HTERT RPE-1 (cell line): ENCODE data around the gene C6orf62.
"Not testable (repeated sequence)": the region's sequence is repeated elsewhere in the genome, so short reads cannot be mapped to it uniquely, and the experiment has no call there.

Experiments
- in situ Hi-C: fragments of 300-500 bp; cut with MboI; formaldehyde crosslinking; loops from 4 replicates; pipeline ENCODE4 v1.14.3; 2020; ENCODE audit warnings: low sequenced_read_pairs

C6orf62 gene

DNA sequence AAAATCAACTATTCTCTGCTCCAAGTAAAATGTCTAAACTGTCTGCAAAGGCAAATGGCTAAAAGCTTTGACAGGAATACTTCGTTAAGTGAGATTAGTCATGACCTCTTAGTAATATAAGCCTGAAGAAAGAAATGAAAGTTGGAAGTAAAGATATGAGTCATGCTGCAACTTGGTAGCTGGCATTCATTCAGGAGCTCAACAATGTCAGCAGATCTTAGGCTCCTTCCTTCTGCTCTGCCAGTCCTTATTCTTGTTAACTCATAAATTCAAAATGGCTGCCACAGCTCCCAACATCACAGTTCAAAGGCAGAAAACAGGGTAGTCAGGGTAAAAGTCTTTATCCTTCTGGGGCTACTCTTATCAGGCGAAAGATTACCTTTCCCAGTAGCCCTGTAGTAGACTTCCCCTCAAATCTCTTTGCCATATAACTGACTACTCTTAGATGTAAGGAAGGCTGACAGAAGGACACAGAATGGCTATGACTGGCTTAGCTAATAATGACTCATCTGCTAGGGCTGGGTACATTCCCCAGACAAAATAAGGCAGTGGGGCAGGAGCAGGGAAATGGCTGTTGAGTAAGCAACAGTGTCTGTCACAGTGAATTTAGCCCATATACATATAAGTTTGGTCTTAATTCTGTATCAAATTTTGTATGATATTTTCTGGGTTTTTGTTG is 24.4 kb upstream of the C6orf62 start:
- in situ Hi-C loops = no loop called here

DNA sequence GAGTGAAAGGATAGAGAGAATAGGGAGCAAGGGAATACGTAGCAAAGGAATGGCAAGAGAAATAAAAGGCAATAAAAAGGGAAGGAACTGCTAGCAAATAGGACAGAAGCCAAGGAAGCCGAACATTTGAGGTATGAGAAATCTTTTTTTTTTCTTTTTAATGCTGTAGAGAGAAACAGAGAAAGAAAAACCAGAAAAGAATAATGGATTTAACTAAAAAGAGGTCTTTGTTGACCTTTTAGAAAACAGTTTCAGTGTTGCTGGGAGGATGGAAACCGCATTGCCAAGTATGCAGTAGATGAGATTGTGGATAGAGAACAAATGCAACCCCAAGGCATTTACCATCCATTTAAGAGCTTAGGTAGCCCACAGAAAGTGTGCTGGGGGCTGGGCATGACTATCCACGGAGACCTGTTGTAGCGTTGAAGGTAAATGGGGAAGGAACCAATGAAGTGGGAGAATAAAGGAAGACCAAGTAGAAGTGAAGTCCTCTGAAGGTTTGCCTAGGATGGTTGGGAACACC is 23.3 kb upstream of the C6orf62 start:
- in situ Hi-C loops = no loop called here

DNA sequence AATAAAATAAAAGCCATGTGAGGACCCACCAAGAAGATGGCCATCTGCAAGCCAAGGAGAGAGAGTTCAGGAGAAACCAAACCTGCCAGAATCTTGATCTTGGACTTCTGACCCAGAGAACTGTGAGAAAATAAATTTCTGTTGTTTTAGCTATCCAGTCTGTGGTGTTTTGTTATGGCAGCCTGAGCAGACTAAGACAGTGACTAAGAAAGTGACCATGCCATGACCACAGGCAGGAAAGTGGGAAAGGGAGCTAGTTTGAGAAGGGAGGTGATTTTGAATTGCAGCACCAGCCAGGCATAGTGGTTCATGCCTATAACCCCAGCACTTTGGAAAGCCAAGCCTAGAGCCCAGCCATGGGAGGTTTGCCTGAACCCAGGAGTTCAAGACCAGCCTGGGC is 21.9 kb upstream of the C6orf62 start:
- in situ Hi-C loops = no loop called here

DNA sequence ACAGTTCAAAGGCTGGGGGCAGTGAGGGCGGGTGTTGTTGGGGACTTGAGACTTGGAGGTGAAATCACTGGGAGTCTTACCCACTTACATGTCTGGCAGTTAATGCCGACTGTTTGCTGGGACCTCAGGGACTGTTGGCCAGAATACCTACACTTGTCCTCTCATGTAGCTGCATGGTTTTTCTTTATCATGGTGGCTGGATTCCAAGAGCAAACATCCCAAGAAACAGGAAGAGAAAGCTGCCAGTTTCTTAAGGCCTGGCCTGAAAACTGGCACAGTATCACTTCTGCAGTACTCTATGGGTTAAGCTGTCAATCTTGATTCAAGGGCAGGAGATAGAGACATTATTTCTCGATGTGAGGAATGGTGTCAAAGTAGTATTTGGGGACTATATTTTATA is 19.8 kb upstream of the C6orf62 start:
- in situ Hi-C loops = no loop called here

DNA sequence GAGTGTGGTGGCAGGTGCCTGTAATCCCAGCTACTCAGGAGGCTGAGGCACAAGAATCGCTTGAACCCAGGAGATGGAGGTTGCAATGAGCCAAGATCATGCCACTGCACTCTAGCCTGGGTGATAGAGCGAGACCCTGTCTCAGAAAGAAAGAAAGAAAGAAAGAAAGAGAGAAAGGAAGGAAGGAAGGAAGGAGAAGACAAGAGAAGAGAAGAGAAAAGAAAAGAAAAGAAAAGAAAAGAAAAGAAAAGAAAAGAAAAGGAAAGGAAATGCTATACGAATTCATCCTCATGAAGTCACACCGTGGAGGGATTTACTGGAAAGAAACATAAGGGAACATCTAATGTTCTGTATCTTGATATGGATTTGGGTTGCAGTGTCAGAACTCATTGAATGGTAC is 15.8 kb upstream of the C6orf62 start:
- in situ Hi-C loops = not testable (repeated sequence)

DNA sequence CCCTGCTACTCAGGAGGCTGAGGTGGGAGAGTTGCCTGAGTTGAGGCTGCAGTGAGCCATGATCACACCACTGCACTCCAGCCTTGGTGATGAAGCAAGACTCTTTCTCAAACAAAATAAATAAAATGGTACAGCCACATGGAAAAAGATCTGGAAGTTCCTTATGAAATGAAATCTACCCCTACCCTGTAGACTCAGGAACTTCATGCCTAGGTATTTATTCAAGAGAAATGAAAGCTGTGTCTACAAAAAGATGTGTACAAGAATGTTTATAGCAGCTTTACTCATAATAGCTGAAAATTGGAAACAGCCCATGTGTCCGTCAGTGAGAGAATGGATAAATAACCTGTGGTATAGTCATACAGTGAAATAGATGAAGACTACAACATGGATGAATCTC is 15.2 kb upstream of the C6orf62 start:
- in situ Hi-C loops = no loop called here

DNA sequence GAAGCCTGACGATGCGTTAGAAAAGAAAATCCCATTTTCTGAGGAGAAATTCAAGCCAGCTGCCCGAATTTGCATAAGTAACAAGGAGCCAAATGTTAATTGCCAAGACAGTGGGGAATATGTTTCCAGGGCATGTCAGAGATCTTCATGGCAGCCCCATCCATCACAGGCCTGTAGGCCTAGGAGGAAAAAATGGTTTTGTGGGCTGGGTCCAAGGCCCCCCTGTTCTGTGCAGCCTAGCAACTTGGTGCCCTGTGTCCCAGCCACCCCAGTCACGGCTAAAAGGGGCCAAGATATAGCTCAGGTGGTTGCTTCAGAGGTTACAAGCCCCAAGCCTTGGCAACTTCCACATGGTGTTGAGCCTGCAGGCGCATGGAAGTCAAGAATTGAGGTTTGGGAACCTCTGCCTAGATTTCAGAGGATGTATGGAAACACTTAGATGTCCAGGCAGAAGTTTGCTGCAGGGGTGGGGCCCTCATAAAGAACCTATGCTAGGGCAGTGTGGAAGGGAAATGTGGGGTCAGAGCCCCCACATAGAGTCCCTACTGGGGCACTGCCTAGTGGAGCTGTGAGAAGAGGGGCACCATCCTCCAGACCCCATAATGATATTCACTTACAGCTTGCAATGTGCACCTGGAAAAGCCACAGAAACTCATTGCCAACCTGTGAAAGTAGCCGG is 12.6 kb upstream of the C6orf62 start:
- in situ Hi-C loops = not testable (repeated sequence)

DNA sequence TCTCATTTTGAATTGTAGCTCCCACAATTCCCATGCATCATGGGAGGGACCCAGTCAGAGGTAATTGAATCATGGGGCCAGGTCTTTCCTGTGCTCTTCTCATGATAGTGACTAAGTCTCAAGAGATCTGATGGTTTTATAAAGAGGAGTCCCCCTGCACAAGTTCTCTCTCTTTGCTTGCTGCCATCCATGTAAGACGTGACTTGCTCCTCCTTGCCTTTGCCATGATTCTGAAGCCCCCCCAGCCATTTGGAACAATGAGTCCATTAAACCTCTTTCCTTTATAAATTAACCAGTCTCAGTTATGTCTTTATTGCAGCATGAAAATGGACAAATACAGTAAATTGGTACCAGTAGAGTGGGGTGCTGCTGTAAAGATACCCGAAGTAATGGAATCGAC is 11.7 kb upstream of the C6orf62 start:
- in situ Hi-C loops = not testable (repeated sequence)

DNA sequence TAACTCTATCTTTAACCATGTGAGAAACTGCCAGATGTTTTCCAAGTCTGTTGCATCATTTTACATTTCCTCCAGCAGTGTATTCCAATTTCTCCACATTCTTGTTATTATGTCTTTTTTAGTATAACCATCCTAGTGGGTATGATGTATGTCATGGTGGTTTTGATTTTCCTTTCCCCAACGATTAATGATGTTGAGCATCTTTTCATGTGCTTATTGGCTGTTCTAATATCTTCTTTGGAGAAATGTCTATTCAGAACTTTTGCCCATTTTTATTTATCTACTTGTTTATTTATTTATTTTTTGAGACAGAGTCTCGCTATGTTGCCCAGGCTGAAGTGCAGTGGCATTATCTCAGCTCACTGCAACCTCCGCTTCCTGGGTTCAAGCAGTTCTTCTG is 4.3 kb upstream of the C6orf62 start:
- in situ Hi-C loops = no loop called here

DNA sequence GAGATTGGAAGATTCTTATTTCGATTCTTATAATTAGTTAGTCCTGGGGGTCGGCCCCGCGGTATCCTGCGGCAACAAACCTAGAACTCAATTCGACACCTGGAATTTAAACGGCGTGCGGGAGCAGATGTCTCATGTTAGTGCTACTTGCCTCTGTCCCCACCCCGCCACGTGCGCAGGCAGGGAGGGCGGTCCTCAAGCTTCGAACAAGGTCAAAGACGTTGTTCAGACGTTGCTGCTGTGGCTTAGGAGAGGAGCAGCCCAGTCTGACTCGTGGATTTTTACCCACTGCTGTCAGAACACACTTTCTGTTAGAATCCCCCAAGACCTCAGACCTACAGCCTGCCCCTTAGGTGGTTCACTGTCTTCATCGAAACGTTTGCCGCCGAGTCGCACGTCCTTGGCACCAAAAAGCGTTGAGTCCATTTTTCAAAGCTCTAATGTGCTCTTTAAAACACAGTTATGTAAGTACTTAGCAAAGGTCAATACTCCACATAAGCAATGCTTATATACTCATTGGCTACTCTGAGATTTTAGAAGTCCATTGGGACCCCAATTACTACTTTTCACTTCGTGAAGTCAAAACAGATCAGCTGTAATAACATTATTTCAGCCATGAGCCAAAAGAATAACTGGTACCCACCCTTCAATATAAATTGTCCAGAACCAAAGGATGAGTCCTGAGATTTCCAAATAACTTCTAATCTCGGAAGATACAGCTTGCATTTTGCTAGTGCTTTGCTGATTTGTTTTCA is 2.7 kb upstream of the C6orf62 start:
- in situ Hi-C loops = no loop called here

DNA sequence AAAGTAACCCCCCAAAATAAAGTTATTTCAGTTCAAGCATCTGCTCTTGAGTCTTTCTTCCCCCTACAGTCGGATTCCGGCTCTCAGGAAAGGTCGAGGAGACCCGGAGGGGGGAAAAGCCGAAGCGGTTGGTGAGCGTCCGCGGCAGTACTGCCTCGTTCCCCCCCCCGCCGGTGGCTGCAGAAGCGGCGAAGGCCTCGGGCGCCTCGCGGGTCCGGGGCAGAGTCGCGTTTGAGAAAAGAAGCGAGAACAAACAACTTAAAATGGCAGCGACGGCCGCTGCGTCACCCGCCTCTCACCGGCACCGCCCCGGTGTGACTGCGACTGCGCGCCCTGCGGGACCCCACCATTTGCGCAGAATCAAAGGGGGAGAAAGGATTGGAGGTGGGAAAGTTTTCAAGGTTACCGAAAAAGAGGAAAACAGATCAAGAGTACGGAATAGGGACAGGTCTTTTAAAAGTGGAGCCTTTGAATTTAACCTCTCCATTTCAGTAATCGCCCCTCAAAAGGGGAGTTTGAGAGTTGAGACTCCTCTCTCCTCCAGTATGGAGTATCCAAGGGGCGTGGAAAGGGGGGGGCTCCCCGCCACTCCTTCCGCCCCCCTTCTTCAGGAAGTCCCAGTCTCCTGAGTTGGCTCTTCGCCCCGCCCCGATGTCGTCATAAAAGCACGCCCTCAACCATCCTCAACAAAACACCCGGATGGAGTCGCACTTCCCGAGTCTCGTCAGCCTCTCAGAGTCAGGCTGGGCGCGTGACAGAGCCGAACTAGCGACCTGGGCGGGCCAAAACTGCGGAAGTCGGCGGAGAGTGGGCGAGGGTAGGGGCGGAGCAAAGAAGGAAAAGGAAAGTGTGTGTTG is 1.9 kb upstream of the C6orf62 start:
- in situ Hi-C loops = no loop called here

DNA sequence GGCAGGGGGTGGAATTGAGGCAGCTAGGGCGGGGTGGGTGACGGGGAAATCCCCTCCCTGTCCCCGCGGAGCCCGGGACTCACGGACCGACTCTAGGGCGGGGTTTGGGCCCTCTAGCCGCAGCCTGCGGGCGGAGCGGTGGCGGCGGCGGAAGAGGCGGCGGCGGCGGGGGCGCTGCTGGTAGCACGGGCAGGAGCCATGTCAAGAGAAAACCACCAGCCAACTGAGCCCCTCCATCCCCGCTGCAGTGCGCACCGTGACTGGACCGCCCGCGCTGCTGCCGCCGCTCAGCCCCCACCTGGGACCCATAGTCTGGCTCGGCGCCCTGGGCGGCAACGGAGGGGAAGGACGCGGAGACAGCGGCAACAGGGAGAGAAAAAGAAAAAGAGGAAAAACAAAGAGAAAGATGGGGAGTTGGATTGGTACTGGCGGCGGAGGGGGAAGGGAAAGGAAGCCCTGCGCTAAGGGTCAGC is 1.2 kb upstream of the C6orf62 start:
- in situ Hi-C loops = no loop called here

DNA sequence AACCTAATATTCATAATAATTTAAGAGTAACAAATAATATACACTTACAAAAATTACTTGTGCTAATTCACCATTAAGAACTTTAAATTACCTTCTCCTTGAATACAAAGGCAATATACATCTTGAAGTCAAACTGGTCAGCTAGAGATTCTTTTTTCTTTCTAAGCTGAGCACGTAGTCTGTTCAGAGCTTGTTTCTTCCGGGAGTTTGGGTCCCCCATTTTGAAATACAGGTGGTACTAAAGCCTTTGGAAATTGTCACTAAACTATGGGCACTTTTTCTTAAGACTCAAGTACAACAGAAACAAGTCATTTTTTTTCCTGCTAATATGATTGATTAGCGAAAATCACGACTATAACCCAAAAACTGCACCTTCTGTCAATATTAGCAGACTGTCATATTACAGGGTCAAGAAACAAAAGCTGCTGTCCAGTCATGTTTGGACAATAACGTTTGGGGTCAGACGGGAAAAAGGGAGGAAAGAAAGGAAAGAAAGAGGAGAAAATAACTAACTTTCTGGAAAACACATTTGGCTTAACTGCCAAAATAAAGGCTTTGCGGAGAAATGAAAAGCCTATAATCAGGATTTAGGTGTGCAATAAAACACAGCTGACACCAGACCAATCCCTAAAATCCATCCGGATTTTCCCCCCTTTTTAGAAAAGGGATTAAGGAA is 367 bp downstream of the C6orf62 start:
- in situ Hi-C loops = no loop called here

DNA sequence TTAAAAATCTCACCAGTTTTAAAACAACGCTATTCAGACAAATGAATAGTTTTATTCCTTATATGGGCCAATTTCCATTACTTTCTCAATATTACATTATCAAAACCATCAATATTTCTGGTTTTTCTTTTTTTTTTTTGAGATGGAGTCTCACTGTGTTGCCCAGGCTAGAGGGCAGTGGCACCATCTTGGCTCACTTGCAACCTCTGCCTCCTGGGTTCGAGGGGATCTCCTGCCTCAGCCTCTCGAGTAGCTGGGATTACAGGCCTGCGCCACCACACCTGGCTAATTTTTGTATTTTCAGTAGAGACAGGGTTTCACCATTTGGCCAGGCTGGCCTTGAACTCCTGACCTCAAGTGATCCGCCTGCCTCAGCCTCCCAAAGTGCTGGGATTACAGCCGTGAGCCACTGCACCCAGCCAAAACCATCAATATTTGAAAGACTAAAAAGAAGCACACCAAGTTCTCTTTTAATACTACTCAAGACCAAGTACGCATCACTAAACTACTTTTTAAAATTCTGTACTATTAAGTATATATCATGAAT is 2.3 kb downstream of the C6orf62 start:
- in situ Hi-C loops = not testable (repeated sequence)

DNA sequence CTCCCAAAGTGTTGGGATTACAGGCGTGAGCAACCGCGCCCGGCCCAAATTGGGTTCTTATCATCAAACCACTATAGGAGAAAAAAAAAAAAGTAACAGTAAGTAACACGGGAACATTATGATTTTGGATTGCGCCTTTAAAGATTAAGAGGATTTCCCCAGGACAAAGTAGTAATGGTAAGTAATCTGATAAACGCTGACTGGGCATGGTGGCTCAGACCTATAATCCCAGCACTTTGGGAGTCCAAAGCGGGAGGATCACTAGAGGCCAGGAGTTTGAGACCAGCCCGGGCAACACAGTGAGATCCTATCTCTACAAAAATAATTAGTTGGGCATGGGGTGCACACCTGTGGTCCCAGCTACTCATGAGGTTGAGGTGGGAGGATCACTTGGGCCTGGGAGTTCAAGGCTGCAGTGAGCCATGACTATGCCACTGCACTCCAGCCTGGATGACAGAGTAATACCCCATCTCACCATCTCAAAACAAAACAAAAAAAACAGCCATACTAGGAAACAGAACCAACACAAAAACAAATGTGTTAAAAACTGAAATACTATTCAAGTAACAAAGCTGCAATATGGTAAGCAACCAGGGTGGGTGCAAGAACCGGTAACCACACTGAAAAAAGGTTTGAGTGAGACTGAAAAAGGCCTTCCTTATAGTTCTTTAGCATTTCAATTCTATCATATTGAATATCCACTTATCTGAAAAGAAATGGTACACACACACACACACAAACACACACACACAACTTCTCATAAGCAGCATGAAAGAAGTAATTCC is 8.2 kb downstream of the C6orf62 start:
- in situ Hi-C loops = no loop called here

DNA sequence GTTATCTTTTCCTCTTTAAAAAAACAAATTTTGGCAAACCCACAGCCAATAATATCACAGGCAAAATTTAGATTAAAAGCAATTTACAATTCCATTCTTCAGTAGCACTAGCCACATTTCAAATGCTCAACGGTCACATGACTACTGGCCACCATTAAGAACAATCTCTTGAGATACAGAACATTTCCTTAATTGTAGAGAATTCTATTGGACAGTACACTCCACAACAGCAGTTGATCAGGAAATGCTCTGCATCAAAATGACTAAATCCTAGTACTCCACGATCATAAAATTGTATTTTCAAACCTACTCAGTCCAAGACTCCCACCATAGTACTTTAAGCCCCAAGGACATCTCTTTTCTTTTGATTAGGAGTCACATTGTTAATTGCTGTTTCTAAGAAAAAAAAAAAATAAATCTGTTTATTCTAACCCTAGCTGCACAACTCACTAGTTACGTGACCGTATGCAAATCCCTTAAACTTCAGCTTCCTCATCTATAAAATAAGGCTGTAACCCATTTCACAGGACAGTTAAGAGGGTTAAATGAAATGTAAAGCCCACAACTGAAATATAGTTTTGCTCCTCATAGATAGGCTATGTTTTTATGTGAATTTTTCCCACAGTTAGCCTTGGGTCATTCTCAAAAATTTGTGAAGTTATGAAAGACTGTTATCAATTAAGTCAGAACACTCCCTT is 9.8 kb downstream of the C6orf62 start:
- in situ Hi-C loops = no loop called here

DNA sequence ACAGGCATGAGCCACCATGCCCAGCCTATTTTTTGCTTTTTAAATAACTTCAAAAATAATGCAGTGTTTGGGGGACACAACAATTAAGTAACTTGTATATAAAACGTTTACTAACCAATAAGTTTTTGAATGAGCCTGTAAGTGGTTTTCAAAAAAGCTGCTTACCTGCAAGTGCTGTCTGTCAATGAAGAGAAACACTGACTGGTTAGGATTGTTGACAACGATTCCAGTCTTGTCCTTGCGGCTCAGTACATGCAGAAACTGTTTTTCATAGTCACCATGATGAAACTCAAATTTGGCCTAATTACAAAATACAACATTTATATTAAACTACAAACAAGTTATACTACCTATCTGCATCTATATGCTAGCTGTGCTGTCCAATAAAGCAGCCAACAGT is 10.3 kb downstream of the C6orf62 start:
- in situ Hi-C loops = no loop called here

DNA sequence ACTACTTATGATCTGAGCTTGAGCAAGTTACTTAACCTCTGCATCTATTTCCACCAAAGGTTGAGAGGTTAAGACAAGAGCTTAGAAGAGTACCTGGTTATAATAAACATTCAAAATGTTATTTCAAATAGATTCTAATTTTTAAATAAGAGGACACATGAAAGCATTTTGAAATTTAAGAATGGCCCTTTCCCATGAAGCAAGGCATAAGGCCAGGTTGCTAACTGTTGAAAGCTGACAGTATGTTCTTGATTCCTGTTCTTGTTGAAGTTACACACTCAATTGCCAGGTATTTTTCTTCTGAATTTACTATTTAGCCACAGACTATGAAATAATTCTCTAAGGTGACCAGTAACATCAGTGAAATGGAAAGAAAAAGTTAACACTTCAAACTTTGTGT is 14.5 kb downstream of the C6orf62 start:
- in situ Hi-C loops = no loop called here
